Fibroblast of peridontal ligament (primary cell): ENCODE measurements around the gene TTC24.
"Not testable (repeated sequence)": the region's sequence is repeated elsewhere in the genome, so short reads cannot be mapped to it uniquely, and the experiment has no call there.

Experiments used
- DNase-seq: peaks from one replicate; pipeline ENCODE4 v3.0.0-alpha.2; 2010; ENCODE audit errors: extremely low read depth

TTC24 gene

DNA sequence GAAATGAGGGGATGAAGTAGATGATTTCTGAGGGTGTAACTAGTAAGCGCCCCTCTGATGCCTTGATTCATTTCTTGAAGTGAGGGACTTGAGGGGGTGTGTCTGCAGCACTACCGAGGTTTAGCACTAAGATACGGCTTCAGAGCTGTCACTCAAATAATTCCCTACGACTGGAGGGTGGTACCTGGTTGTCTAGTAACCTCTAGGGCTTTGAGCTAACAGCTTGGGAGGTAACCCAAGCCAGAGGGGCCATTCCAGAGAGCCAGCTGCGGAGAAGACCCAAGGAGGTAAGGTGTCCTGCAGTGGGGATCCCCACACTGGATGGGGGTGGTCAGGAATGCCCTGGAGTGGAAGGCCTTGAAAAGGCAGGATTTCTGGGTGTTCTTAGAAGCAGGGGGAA lies at the start of gene TTC24:
TSS of gene TTC24 (plus strand) at position 252 of the 400 bp plus-strand sequence. CDS start 1,642 bp downstream, outside the sequence.
- DNase-seq, result no peak

DNA sequence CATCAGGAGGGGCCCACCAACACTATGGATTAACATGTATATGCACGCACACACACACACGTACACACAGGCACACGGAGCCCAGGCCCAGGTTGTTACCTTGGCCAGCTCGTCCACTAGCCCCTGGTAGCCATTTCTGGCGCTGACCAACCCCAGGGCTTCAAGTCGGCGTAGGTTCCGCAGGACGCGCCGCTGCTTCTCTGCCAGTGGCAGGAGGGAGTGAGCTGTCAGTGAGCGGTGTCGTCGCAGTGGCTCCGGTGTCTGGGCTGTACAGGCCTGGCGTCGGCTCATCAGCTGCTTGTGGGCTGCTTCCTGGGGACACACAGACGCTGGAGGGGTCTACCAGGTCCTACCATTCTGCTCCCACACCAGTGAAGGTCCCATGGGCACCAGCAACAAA lies 49.5 kb upstream of the TTC24 start:
- no peak for DNase-seq

DNA sequence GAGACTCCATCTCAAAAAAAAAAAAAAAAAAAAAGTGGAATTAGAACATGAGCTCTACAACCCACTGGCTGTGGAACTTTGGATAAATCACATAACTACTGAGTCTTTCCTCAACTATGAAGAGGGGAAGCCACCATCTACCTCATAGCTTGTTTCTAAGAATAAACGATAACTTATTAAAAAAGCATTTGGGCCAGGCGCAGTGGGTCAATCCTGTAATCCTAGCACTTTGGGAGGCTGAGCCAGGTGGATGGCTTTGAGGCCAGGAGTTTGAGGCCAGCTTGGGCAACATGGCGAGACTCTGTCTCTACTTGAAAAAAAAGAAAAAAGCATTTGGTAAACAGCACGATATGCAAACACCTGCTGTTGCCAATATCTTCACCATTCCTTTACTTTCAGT lies 47.1 kb upstream of the TTC24 start:
- DNase-seq, result no peak

DNA sequence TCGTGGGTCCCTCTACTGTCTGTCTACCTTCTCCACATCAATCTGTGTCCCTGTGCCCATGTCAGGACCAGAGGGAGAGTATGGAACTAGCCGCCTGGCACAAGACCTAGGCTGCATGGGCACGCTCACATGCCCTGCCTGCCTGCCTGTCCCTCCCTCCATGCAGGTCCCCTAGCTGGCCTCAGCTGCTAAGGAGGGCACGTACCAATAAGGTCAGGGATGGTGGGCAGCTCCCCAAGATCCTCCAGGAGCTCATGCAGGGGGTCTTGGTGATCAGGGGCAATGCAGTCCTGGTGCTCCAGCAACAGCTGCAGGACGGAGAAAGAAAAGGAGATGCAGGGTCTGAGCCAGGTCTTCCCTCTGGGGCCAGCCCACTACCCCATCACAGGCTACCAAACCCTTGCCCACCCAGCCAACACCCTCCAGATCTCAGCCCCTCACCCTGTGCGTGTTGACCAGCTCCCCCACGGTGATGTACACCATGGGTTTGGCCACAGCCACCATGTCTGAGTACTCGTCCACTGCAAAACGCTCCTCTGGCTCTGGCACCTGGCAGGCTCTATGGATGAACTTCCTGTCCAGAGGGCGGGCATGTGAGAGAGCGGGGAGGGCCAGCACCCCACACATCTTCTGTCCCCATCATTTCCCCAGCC lies 45.8 kb upstream of the TTC24 start:
- no peak for DNase-seq

DNA sequence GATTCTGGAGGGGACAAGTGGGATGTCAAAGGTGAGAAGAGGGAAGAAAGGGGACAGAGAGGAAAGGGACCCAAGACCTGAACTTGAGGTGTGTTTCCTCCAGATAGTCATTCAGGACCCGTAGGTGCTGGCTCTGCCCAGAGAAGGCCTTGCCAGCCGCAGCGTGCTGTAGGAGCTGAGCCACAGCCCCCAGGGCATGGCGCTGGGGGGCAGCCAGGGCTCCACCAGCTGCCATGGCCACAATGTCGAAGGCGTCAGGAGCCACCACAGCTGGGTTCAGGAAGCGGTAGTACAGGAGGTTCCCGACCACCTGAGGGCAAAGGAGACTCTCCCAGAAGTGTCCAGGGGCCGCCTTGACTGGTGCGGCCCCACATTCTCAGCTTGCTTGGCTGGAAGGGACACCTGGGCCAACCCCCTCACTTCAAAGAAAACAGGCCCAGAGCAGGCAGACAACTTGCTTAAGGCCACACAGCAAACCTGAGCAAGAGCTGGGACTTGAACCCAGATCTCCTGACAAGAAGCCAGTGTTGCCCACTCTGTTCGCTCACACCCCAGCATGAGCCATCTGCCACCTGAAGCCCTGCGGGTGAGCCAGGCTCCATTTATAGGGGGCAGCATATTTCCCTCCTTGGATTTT lies 45.0 kb upstream of the TTC24 start:
- no peak for DNase-seq

DNA sequence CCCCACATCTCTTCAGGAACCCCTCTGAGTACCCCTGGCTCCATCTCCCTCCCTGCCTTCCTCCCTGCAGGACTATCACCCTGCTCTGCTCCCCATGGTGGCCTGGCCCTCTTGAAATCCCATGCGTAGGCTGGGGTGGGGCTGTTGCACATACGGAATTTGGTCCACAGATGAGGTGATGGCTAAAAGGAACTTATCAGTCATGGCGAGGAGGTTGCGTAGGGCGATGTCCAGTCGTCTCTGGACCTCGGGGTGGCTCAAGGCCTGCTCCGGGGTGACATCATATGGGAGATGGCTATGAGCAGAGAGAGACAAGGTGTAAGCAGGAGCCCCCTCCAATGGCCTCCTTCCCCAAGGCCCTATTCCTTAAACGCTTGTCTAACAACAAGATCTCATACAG lies 42.5 kb upstream of the TTC24 start:
- DNase-seq, result no peak

DNA sequence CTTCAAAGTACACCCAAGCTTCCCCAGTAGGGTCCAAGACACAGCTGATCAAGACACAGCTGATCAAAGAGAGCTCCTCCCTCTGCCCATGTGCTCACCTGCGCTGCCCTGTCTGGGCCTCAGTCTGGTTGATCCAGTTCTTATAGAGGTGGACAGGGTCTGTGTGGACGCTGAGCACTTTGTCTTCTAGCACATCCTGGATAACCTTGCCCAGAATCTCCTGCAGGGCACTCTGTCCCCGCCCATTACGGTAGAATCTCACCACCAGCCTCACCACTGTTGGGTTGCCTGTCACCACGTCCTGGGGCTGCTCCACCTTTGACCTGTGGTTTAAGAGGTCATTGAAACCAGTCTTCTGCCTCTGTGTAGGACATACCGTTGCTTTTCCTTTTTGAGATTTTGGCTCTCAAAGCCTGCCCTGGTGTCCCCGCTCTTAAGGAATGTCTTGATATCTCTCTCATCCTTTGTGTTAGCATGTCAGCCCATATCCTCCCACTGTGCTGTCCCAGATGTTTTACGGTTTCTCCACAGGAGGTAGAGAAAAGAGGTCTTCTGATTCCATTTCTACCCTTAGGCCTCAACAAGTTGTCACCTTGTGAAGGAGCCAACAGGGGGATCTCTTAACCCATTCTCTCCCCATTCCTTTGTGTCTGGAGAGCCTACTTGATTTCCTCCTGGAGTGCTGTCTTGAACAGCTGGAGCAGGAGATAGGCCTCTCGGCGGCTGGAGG lies 40.6 kb upstream of the TTC24 start:
- DNase-seq, result no peak

DNA sequence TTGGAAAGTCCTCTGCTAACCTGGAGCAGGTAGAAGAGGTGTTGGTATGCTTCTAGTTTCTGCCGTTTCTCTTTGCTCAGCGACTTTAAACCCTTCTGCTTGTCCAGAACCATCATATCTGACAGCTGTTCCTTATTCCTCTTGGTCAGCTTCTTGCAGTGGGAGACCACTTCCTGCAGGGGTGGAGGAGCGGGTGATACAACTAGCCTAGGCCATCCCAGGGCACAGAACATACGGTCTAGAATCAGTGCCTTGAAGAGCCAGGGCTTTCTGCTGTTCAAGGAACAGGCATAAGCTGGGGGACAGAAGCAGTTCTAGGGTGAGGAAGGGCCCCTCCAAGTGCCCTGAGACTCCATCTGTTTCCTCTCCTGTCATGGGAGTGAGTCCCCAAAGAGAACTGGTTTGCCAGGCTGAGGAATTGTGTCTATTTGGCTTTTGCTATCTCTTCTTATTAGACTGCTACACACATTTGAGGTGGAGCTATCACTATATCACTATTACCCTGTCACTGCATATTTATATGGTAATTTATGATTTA lies 39.6 kb upstream of the TTC24 start:
- DNase-seq, result no peak

DNA sequence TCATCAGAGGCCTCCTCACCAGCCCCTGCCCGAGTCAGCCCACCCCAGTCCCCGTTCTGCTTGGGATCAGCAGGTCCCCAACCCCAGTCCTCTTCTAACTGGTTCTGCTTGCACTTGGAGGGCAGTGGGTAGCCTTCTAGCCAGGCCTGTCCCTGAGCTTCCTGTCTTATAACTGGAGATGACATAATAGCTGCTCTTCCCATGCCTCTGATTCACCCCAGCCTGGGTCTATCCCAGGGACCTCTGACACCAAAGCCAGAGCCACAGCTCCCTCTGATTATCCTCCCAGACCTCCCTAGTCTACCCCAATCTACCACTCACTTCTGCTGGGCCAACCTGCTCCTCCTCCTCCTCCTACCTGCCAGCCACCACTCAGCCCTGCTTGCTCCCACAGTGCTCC lies 38.6 kb upstream of the TTC24 start:
- no peak for DNase-seq

DNA sequence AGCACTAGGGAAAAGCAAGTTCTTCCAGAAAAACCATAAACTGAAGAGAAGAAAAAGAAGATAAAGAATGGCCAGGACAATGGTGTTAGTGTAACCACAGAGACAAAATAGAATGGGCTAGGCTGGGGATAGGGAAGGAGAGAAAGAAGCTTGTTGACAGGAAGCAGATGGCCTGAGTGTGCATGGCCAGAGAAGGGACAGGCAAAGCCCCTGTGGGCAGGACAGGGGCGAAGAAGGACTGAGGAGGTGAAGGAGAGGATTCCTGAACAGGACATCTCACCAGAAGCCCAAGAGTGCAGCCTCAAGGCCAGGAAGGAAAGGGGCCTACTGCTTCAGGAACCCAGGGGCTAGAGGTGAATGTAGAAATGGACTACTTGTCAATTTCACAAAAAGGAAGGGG lies 36.5 kb upstream of the TTC24 start:
- no peak for DNase-seq

DNA sequence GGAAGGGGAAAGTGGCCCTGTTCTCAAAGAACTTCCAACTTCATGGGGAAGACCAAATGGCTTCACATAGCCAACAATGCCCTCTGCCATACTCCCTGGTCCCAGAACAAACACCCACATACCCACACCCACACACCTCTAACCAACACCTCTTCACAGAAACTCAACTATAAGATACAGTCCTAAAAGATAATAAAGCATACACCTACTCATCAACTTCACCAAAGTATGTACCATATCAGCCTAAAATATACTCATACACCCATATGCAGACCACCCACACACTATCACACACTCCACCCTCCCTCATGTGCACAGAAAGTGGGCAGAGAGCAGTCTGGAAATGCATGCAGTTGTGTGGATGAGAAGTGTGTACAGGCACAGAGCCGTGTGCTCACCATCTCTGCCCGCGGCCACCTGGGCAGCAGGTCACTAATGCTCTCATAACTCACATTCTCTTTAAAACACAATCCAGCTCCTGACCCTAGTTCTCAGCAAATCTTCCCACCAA lies 34.9 kb upstream of the TTC24 start:
- DNase-seq, result no peak

DNA sequence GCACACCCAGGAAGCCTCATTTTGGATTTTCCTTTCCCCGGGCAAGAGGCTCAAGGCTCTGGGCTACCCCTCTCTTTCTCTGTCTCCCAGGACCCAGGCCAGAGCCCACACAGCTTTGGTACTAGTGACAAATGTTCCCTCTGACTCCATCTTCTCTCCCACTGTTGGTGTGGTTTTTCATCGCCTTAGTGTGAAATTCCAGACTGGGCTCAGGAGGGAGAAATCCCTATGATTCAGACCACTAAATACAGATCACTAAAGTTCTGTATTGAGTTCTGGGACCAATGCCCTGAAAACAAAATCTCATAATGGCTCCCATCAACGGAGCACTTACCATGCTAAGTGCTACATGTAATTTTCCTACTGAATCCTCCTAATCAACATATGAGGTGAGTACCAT lies 33.3 kb upstream of the TTC24 start:
- no peak for DNase-seq

DNA sequence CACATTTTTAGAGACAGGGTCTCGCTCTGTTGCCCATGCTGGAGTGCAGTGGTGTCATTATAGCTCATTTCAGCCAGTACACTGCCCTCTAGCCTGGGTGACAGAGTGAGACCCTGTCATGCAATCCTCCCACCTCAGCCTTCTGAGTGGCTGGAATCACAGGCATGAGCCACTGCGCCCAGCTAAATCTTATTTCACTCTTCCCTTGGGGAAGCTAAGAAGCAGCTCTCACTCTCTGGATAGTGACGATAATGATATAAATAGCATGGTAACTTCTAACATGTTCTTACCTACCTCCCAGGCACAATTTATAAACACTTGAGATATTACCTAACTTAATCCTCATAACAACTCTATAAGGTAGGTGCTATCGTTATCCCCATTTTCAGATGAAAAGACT lies 32.1 kb upstream of the TTC24 start:
- DNase-seq, result no peak

DNA sequence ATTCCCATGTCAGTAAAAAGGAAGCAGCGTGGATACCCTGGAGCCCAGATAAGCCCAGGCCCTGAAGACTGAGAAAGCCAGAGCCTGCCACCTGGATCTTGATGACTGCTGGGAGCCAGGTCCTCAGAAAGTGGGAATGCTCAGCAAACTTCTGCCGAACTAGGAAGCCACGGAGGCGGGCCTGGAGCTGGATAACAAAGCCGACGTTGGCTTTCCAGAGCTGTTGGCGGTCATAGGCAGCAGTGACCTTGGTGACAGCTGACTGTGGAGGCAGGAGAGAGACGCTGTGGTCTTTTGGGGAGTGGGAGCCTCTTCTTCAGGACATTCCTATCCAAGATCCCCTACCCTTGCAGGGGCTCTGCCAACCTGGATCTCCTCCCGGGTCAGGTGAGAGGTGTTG lies 31.5 kb upstream of the TTC24 start:
- DNase-seq, result no peak

DNA sequence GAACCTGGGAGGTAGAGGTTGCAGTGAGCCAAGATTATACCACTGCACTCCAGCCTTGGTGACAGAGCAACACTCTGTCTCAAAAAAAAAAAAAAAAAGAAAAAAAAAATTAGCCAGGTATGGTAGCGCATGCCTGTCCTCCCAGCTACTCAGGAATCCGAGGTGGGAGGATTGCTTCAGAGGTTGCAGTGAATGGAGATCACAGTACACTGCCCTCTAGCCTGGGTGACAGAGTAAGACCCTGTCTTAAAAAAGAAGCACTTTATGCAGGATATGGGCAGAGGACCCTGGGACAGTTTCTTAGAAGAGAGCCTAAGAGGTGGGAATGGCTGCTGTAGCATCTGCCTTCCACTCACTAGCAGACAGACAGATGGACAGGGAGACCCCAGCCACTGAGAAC lies 30.1 kb upstream of the TTC24 start:
- no peak for DNase-seq

DNA sequence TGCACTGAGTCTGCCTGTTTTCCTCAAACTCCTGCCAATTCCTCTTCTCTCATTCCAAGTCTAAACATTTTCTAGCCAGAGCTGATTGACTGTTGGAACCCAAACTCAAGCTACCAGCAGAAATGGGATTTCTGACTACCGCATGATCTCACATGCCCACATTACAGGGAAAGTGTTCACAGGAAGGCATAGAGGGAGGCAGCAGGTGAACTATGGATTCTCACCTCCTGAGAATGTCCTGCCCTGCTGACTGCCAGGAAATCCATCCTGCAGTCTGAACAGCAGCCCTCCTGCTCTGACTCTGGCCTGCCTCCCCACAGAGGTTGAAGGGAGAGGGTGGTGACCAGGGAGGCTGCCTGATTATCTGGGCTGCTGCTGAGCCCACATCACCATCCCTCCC lies 29.7 kb upstream of the TTC24 start:
- DNase-seq, result no peak

DNA sequence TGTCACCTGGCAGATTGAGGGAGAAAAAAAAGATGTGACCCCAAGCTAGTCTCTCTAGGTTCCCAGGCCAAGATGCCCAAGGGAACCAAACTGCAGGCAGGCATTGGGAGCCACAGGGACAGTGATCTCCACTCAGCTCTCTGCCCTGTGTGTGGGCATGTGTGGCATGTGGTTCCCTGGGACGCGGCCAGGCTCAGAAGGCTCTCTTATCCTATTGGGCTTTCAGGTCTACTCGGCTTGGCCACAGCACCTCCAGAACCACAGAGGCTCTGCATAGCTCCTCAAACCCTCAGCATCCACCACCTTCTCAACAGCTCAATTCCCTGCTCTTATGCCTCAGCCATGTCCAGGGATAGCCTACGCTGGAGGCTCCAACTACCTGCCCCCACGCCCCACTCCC lies 29.2 kb upstream of the TTC24 start:
- DNase-seq, result no peak

DNA sequence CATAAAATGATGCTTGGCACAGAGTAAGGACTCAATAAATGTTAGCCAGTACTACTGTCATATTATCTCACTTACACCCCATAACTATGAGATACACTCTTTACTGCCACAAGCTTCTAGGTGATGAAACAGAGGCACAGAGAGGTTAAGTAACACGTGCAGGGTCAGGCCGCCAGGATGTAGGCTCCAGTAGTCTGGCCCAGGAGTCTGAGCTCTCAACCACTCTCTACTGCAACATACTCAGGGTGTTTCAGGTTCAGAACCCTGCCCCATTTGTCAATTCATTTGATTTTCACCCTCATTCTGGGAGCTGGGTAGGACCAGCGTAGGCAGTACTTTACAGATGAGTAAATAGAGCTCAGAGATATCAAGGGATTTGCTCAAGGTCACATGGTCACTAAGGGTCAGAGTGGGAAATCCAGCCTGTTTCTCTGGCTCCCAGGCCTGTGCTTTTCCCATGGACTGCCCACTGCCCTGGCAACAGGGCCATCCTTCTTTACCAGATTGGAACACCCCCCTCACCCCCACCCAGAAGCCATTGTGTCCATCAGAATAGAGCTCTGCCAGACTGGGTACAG lies 28.4 kb upstream of the TTC24 start:
- DNase-seq, result no peak

DNA sequence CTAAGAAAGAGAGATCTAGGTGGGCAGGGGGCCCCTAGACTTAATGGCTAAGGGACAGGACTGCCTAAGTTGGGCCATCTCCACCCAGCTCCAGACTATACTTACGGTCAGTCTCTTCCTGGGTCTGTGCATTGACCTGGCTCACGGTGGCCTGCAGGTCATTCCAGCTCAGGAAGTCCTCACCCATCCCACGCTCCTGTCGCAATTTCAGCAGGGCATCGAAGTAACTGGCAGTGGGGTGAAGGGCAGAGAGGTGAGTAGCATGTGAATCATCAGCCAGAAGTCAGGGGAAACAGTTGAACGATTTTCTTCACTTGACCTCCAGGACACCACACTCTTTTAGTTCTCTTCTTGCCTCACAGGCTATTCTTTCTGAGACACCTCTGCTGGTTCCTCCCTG lies 27.7 kb upstream of the TTC24 start:
- DNase-seq, result no peak

DNA sequence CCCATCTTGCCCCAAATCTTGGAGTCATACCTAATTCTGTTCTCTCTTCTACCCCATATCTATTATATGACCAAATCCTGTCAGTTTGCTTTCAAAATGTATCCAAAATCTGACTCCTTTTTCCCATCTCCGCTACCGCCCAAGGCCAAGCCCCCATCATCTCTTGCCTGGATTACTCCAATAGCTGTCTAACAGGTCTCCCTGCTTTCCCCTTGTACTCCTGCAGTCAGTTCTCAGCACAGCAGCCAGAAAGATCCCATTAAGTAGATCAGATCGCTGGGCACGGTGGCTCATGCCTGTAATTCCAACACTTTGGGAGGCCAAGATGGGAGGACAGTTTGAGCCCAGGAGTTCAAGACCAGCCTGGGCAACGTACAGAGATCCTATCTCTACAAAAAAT lies 27.0 kb upstream of the TTC24 start:
- no peak for DNase-seq

DNA sequence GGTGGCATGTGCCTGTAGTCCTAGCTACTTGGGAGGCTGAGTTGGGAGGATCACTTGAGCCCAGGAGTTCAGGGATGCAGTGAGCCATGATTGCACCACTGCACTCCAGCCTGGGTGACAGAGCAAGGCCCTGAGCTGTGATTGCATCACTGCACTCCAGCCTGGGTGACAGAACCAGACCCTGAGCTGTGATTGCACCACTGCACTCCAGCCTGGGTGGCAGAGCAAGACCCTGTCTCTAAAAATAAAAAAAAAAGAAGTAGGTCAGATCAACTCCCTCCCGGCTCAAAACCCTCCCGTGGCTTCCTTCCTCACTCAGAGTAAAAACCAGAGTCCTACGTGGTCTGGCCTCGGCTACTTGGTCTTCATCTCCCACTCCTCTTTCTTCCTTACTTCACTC lies 26.6 kb upstream of the TTC24 start:
- not testable (repeated sequence) for DNase-seq

DNA sequence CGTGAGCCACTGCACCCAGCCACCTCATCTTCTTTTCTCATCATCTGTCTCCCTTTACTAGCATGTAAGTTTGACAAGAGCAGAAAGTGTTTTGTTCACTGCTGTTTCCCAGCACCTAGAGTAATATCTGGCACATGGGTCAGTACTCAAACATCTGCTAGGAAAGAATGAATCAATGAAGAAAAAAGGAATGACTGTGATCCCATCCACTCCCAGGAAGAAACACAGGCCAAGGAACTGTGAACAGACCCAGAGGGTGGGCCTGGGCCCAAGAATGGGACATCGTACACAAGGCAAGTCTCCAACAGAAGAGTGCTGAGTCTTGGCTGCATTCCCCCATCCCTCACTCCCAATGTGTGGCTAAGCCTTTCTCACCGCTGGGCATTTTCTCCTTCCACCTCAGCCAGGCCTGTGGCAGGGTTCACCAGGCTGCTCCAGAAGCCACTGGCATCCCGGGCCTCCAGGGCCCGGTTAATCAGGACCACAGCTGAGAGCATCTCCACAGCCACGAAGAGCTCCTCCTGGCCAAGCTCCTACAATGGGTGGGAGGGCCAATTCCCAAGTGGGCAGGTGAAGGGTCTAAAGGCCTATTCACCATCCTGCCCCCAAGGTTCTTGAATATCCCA lies 25.6 kb upstream of the TTC24 start:
- no peak for DNase-seq
